Esophagus (tissue), 2 donors: Measurements from ENCODE around the gene SYT12. TPM values are rescaled to one million over a fixed set of nuclear protein-coding genes. Genes with fewer than 3 reads are reported as not detected.

Source experiments
- H3K27ac ChIP-seq, 2 donors: one replicate each; pipeline ENCODE4 v1.5.1; 2013; ENCODE audit warnings: low read depth in 2 of 2, mild to moderate bottlenecking in 2 of 2, inconsistent platforms in 1 of 2, low read length in 1 of 2, moderate library complexity in 1 of 2
- H3K27me3 ChIP-seq, 2 donors: one replicate each; pipeline ENCODE4 v1.6.1; 2013; ENCODE audit warnings: low read length in 2 of 2, control low read depth in 1 of 2, mild to moderate bottlenecking in 1 of 2; ENCODE audit not compliant: insufficient read depth in 2 of 2, control insufficient read depth in 1 of 2
- H3K36me3 ChIP-seq, 2 donors: one replicate each; pipeline ENCODE4 v1.6.1; 2013; ENCODE audit warnings: low read length in 1 of 2; ENCODE audit not compliant: control insufficient read depth in 2 of 2, insufficient read depth in 2 of 2
- H3K4me1 ChIP-seq, 2 donors: one replicate each; pipeline ENCODE4 v1.6.1; 2013; ENCODE audit warnings: low read length in 1 of 2; ENCODE audit not compliant: control insufficient read depth in 2 of 2, insufficient read depth in 2 of 2
- H3K4me3 ChIP-seq, 2 donors: one replicate each; pipeline ENCODE4 v1.5.1; 2013; ENCODE audit warnings: low read length in 2 of 2, mild to moderate bottlenecking in 2 of 2, low read depth in 1 of 2, moderate library complexity in 1 of 2
- H3K9me3 ChIP-seq, 2 donors: one replicate each; pipeline ENCODE4 v1.6.1; 2013; ENCODE audit warnings: mild to moderate bottlenecking in 2 of 2, low read depth in 1 of 2, low read length in 1 of 2, moderate library complexity in 1 of 2; ENCODE audit not compliant: control insufficient read depth in 2 of 2, insufficient read depth in 1 of 2
- WGBS, 2 donors: extraction: QIAGEN DNeasy Blood & Tissue Kit; methylation state at CpG; one replicate each; pipeline ENCODE4 v1.1.7; 2013; 5-methylcytosine and 5-hydroxymethylcytosine counted together
- polyA plus RNA-seq, 2 donors: library from polyadenylated mRNA; stranded (reverse); fragments of 200-250 nt; gene quantifications; one replicate each; pipeline ENCODE4 v1.2.3, GENCODE V29; 2013
- donor health status: healthy with polysubstance abuse.
- donor health status: Bipolar disorder and iron deficiency.

SYT12 gene
- polyA plus RNA-seq, 2 donors, result 0.53 TPM

GRCh38 chr11:67082071-67082791 lies 59.3 kb downstream of the SYT12 start:
- no peaks in the 10 kb centered on the region for H3K36me3 ChIP-seq
- 34 to 43% methylated on average over 20 of the region's 20 CpGs for WGBS, 2 donors
- peaks cover 4 to 19% of the 10 kb centered on the region in 2 donors for H3K4me1 ChIP-seq
- H3K9me3 ChIP-seq, result no peaks in the 10 kb centered on the region
- peak overlapping the region in 1 of 2 donors; percentile 10 for H3K4me3 ChIP-seq
- no peaks in the 10 kb centered on the region for H3K27me3 ChIP-seq
- H3K27ac ChIP-seq, result peak overlapping the region; percentile 10 to 89

DNA sequence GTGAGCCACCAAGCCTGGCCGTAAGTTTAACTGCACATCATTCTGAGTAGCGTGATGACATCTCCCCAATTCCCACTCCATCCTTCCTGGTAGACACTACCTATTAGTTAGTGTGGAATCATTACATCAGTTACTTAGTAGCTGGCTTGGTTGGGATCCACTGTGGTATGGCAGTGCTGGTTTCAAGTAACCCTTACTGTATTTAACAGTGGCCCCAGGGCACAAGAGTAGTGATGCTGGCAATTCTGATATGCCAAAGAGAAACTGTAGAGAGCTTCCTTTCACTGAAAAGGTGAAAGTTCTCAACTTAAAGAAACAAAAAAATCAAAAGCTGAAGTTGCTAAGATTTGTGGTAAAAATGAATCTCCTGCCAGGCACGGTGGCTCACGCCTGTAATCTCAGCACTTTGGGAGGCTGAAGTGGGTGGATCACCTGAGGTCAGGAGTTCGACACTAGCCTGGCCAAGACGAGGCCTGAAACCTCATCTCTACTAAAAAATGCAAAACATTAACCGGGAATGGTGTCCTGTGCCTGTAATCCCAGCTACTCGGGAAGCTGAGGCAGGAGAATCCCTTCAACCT lies 60.9 kb downstream of the SYT12 start:
- Histone ChIP-seq H3K9me3 (no peaks in the 10 kb centered on the region), H3K27ac (no peak overlapping the region), H3K36me3 (no peaks in the 10 kb centered on the region), H3K27me3 (no peaks in the 10 kb centered on the region), H3K4me1 (peaks cover 0 to 12% of the 10 kb centered on the region in 2 donors), H3K4me3 (no peak overlapping the region)
- 89 to 93% methylated on average over 8 of the region's 8 CpGs for WGBS, 2 donors

- Histone ChIP-seq H3K4me1 (peaks cover 0 to 7% of the 10 kb centered on the region in 2 donors), H3K4me3 (no peak overlapping the region), H3K9me3 (no peaks in the 10 kb centered on the region), H3K27me3 (no peaks in the 10 kb centered on the region), H3K27ac (no peak overlapping the region), H3K36me3 (no peaks in the 10 kb centered on the region)
- 94 to 95% methylated on average over 5 of the region's 5 CpGs for WGBS, 2 donors
These were observed 62.7 kb downstream of the SYT12 start for GRCh38 chr11:67085617-67086016.

DNA sequence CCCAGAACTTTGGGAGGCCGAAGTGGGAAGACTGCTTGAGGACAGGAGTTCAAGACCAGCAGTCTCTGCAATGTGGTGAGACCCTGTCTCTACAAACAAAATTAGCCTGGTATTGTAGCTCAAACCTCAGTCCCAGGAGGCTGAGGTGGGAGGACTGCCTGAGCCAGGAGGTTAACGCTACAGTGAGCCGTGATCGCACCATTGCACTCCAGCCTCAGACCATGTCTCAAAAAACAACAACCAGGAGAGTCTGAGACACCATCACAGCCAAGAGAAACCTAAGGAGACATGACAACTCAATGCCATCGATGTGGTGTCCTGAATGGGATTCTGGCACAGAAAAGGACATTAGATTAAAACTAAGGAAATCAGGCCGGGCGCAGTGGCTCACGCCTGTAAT lies 67.8 kb downstream of the SYT12 start:
- no peak overlapping the region for H3K4me3 ChIP-seq
- H3K4me1 ChIP-seq, result no peaks in the 10 kb centered on the region
- H3K36me3 ChIP-seq, result no peaks in the 10 kb centered on the region
- WGBS, 2 donors, result 90 to 95% methylated on average over 8 of the region's 8 CpGs
- no peak overlapping the region for H3K27ac ChIP-seq
- H3K9me3 ChIP-seq, result no peaks in the 10 kb centered on the region
- H3K27me3 ChIP-seq, result no peaks in the 10 kb centered on the region

GRCh38 chr11:67095214-67095507 lies 72.2 kb downstream of the SYT12 start:
- no peaks in the 10 kb centered on the region for H3K27me3 ChIP-seq
- no peak overlapping the region for H3K27ac ChIP-seq
- H3K36me3 ChIP-seq, result no peaks in the 10 kb centered on the region
- no peak overlapping the region for H3K4me3 ChIP-seq
- 89% methylated on average over 1 of the region's 1 CpG; no CpG with 5 or more reads in 1 of the 2 donors for WGBS, 2 donors
- no peaks in the 10 kb centered on the region for H3K9me3 ChIP-seq
- H3K4me1 ChIP-seq, result no peaks in the 10 kb centered on the region

DNA sequence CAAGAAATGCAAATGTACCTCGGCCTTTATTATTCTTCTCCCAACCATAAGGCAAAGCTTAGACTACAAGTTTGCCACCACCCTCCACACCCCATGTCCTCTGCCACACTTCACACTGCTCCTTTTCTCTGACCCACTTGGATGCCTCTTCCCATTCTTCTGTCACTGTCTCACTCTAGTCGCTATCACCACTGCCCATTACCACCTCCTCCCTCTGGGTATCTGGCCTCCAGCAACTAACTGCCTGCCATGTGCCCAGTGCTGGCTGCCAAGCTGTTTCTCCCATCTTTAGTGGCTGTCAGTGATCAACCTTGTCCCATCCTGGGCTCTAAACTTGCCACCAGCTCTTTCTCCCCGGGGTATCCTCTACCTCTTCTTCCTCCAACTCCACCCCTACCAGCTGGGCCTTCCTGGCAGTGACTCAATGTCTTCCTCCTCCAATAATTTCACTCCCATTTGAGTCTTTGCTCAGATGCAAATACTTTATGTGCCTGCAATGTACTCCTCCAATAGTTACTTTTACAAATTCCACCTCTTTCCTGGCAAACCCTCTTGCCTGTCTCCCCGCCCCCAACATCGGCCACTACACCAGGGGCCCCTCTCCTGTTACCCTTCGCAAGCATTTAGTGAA lies 76.0 kb downstream of the SYT12 start:
- H3K27me3 ChIP-seq, result no peaks in the 10 kb centered on the region
- WGBS, 2 donors, result 73 to 75% methylated on average over 6 of the region's 6 CpGs
- H3K4me3 ChIP-seq, result no peak overlapping the region
- no peaks in the 10 kb centered on the region for H3K4me1 ChIP-seq
- H3K36me3 ChIP-seq, result no peaks in the 10 kb centered on the region
- no peak overlapping the region for H3K27ac ChIP-seq
- no peaks in the 10 kb centered on the region for H3K9me3 ChIP-seq

DNA sequence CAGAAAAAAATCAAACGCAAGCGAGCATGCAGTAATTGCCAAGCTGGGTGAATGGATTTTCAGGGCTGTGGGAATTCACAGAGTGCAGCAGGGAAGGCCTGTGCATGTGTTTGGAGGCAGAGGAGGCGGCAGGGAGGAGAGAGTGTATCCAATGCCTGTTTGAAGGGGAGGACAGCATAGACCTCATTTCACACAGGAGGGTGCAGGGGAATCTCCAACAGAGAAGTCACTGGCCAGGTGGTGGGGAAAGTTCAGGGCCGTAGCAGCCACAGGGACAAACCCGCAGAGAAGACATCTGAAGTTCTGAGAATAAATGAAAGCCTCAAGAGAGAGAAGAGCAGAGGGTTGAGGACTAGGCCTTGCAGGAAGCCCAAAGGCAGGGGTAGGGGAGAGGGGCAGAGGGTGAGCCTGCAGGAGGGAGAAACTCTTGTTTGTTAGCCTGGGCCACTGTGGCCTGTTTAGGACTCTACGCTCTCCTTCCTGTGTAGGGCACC lies 76.9 kb downstream of the SYT12 start:
- Histone ChIP-seq H3K27me3 (no peaks in the 10 kb centered on the region), H3K4me3 (no peak overlapping the region), H3K4me1 (no peaks in the 10 kb centered on the region), H3K36me3 (no peaks in the 10 kb centered on the region), H3K27ac (no peak overlapping the region), H3K9me3 (no peaks in the 10 kb centered on the region)
- WGBS, 2 donors, result 86 to 93% methylated on average over 6 of the region's 6 CpGs

Other genes starting within 250 kb of the SYT12 start
- 10 to 100 TPM; 17.6 to 19.5 TPM for gene RCE1, start 179.7 kb upstream of the SYT12 start, polyA plus RNA-seq
- gene LRFN4, start 166.1 kb upstream of the SYT12 start, polyA plus RNA-seq, result 1 to 10 TPM; 5.4 to 9.3 TPM
- gene PC, start 64.8 kb upstream of the SYT12 start, polyA plus RNA-seq, result 10 to 100 TPM; 18.0 to 24.9 TPM
- not detected for gene C11orf86, start 47.8 kb upstream of the SYT12 start, polyA plus RNA-seq
- 100 to 1,000 TPM; 194 to 213 TPM for gene RHOD, start 33.7 kb downstream of the SYT12 start, polyA plus RNA-seq
- 10 to 100 TPM; 36.8 to 54.9 TPM for gene KDM2A, start 96.1 kb downstream of the SYT12 start, polyA plus RNA-seq
- 10 to 100 TPM; 62.4 to 74.2 TPM for gene GRK2, start 243.3 kb downstream of the SYT12 start, polyA plus RNA-seq